ENCODE results near the gene ADGRF5.

Gene ADGRF5

GRCh38 chr6:46921731-46922130, at the start of gene ADGRF5:
ADGRF5 (minus strand) TSS chr6:46921938; CDS start chr6:46906762, 15,176 bp downstream.
- DNase-seq (ENCODE audit: low spot score) = no peak

- DNase-seq (ENCODE audit: low spot score) = no peak
Measured at GRCh38 chr6:46969206-46969605, 47.5 kb upstream of the ADGRF5 start.

GRCh38 chr6:46967826-46968349, 46.1 kb upstream of the ADGRF5 start:
- DNase-seq (ENCODE audit: low spot score) = no peak

- no peak for DNase-seq (ENCODE audit: low spot score)
Measured at GRCh38 chr6:46964716-46965519, 43.2 kb upstream of the ADGRF5 start.

GRCh38 chr6:46963626-46964025, 41.9 kb upstream of the ADGRF5 start:
- DNase-seq (ENCODE audit: low spot score) = no peak

GRCh38 chr6:46963039-46963438, 41.3 kb upstream of the ADGRF5 start:
- DNase-seq (ENCODE audit: low spot score) = no peak

- DNase-seq (ENCODE audit: low spot score) = no peak
Measured at GRCh38 chr6:46961711-46962110, 40.0 kb upstream of the ADGRF5 start.

- DNase-seq (ENCODE audit: low spot score) = no peak
Measured at GRCh38 chr6:46961232-46961631, 39.5 kb upstream of the ADGRF5 start.

GRCh38 chr6:46959419-46959818, 37.7 kb upstream of the ADGRF5 start:
- DNase-seq (ENCODE audit: low spot score) = no peak

- no peak for DNase-seq (ENCODE audit: low spot score)
Measured at GRCh38 chr6:46956409-46956808, 34.7 kb upstream of the ADGRF5 start.

- DNase-seq (ENCODE audit: low spot score) = no peak
Measured at GRCh38 chr6:46954837-46955451, 33.2 kb upstream of the ADGRF5 start.

- DNase-seq (ENCODE audit: low spot score) = no peak
Measured at GRCh38 chr6:46953921-46954320, 32.2 kb upstream of the ADGRF5 start.

GRCh38 chr6:46949632-46950280, 28.0 kb upstream of the ADGRF5 start:
- no peak for DNase-seq (ENCODE audit: low spot score)

- DNase-seq (ENCODE audit: low spot score) = no peak
Measured at GRCh38 chr6:46948699-46949098, 27.0 kb upstream of the ADGRF5 start.

- DNase-seq (ENCODE audit: low spot score) = no peak
Measured at GRCh38 chr6:46947497-46947896, 25.8 kb upstream of the ADGRF5 start.

- DNase-seq (ENCODE audit: low spot score) = no peak
Measured at GRCh38 chr6:46940433-46941226, 18.9 kb upstream of the ADGRF5 start.

GRCh38 chr6:46937642-46938041, 15.9 kb upstream of the ADGRF5 start:
- DNase-seq (ENCODE audit: low spot score) = no peak

GRCh38 chr6:46935687-46936086, 13.9 kb upstream of the ADGRF5 start:
- no peak for DNase-seq (ENCODE audit: low spot score)

- DNase-seq (ENCODE audit: low spot score) = no peak
Measured at GRCh38 chr6:46933751-46934150, 12.0 kb upstream of the ADGRF5 start.

GRCh38 chr6:46932526-46933319, 11.0 kb upstream of the ADGRF5 start:
- DNase-seq (ENCODE audit: low spot score) = no peak

- no peak for DNase-seq (ENCODE audit: low spot score)
Measured at GRCh38 chr6:46931416-46931815, 9.7 kb upstream of the ADGRF5 start.
